ENCODE data around the gene RERE.

Gene RERE

GRCh38 chr1:8681911-8682310 is 135.5 kb downstream of the RERE start:
- no peaks in the 10 kb centered on the region for H3K9me3 ChIP-seq (ENCODE audit: control insufficient read depth, insufficient read depth, low read length)
- H3K9me2 ChIP-seq (replicated peaks; ENCODE audit: control insufficient read depth, low read length), result no peaks in the 10 kb centered on the region
- TF ChIP-seq, protein P1, sequence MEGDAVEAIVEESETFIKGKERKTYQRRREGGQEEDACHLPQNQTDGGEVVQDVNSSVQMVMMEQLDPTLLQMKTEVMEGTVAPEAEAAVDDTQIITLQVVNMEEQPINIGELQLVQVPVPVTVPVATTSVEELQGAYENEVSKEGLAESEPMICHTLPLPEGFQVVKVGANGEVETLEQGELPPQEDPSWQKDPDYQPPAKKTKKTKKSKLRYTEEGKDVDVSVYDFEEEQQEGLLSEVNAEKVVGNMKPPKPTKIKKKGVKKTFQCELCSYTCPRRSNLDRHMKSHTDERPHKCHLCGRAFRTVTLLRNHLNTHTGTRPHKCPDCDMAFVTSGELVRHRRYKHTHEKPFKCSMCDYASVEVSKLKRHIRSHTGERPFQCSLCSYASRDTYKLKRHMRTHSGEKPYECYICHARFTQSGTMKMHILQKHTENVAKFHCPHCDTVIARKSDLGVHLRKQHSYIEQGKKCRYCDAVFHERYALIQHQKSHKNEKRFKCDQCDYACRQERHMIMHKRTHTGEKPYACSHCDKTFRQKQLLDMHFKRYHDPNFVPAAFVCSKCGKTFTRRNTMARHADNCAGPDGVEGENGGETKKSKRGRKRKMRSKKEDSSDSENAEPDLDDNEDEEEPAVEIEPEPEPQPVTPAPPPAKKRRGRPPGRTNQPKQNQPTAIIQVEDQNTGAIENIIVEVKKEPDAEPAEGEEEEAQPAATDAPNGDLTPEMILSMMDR (IDR thresholded peaks at IDR 0.05; ENCODE audit: low read depth, low read length, poor library complexity, severe bottlenecking), result no peak
- no peak for TF ChIP-seq EZH2phosphoT487 (IDR thresholded peaks at IDR 0.05; ENCODE audit: borderline replicate concordance, low read length)
- H3K36me3 ChIP-seq (ENCODE audit: control insufficient read depth, low read length), result no peaks in the 10 kb centered on the region
- no peak overlapping the region for H3K4me2 ChIP-seq (ENCODE audit: low read length)
- no peaks in the 10 kb centered on the region for H4K20me1 ChIP-seq (ENCODE audit: control insufficient read depth, insufficient read depth, low read depth, low read length)
- no peak overlapping the region for H3K27ac ChIP-seq (ENCODE audit: low read depth, low read length)
- H3K4me3 ChIP-seq (ENCODE audit: low read length), result no peak overlapping the region
- peaks cover 80% of the 10 kb centered on the region for H3K79me2 ChIP-seq (ENCODE audit: control insufficient read depth, low read length)
- no peaks in the 10 kb centered on the region for H3K27me3 ChIP-seq (ENCODE audit: control insufficient read depth, low read length)
- H3F3A ChIP-seq (ENCODE audit: control insufficient read depth, insufficient read depth), result no peaks in the 10 kb centered on the region
- peaks cover under 1% of the 10 kb centered on the region; the same call in 1 of the 2 replicates for H3K4me1 ChIP-seq (ENCODE audit: control insufficient read depth, low read length)

GRCh38 chr1:8680664-8681650 is 136.5 kb downstream of the RERE start:
- H3K27ac ChIP-seq (ENCODE audit: low read depth, low read length), result no peak overlapping the region

DNA sequence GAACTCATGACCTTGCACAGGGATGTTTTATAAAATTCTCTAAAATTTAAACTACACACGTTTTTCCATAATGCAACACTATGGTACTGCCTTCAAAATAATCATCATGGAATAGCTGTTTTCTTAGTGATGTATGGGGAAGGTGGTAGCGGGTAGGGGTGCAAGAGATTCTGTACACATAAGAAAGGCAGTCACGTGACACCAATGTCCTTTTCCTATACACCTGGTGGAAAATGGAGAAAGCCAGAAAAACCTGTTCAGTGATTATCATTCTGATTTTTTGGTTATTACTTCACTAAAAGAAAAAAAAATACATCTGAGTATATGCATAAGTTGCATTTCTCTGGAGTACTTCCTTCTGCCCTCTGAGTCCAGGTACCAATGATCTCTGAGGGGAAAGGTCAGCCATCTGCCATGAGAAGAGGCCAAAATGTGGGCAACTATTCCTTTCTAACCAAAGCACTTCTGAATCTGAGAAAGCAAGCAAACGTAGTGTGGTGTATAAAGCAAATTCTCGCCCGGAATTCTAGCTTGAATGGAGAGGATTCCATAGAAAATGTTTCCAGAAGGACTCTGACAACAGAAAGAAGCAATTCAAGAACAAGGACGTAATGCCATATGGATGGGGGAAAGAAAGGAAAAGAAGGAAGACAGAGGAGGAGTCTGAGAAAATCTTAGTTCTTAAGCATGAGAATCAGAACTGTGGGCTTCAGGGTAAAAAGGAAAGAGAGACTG is 137.3 kb downstream of the RERE start:
- no peak overlapping the region for H3K4me3 ChIP-seq (ENCODE audit: low read length)
- peaks cover 4% of the 10 kb centered on the region; the same call in 1 of the 2 replicates for H4K20me1 ChIP-seq (ENCODE audit: control insufficient read depth, insufficient read depth, low read depth, low read length)
- H3F3A ChIP-seq (ENCODE audit: control insufficient read depth, insufficient read depth), result no peaks in the 10 kb centered on the region
- H3K27ac ChIP-seq (ENCODE audit: low read depth, low read length), result no peak overlapping the region
- no peaks in the 10 kb centered on the region for H3K9me3 ChIP-seq (ENCODE audit: control insufficient read depth, insufficient read depth, low read length)
- no peaks in the 10 kb centered on the region for H3K27me3 ChIP-seq (ENCODE audit: control insufficient read depth, low read length)
- H3K79me2 ChIP-seq (ENCODE audit: control insufficient read depth, low read length), result peaks cover 84% of the 10 kb centered on the region
- no peak overlapping the region for H3K4me2 ChIP-seq (ENCODE audit: low read length)
- TF ChIP-seq EZH2phosphoT487 (IDR thresholded peaks at IDR 0.05; ENCODE audit: borderline replicate concordance, low read length), result no peak
- TF ChIP-seq, protein P1 (IDR thresholded peaks at IDR 0.05; ENCODE audit: low read depth, low read length, poor library complexity, severe bottlenecking), result no peak
- peaks cover 6% of the 10 kb centered on the region for H3K4me1 ChIP-seq (ENCODE audit: control insufficient read depth, low read length)
- H3K36me3 ChIP-seq (ENCODE audit: control insufficient read depth, low read length), result no peaks in the 10 kb centered on the region
- H3K9me2 ChIP-seq (replicated peaks; ENCODE audit: control insufficient read depth, low read length), result no peaks in the 10 kb centered on the region

More at GRCh38 chr1:8680664-8681650, 136.5 kb downstream of the RERE start:
- peaks cover 82% of the 10 kb centered on the region for H3K79me2 ChIP-seq (ENCODE audit: control insufficient read depth, low read length)
- no peaks in the 10 kb centered on the region for H3K36me3 ChIP-seq (ENCODE audit: control insufficient read depth, low read length)
- no peaks in the 10 kb centered on the region for H3F3A ChIP-seq (ENCODE audit: control insufficient read depth, insufficient read depth)
- TF ChIP-seq EZH2phosphoT487 (IDR thresholded peaks at IDR 0.05; ENCODE audit: borderline replicate concordance, low read length), result no peak
- TF ChIP-seq, protein P1 (IDR thresholded peaks at IDR 0.05; ENCODE audit: low read depth, low read length, poor library complexity, severe bottlenecking), result no peak
- no peaks in the 10 kb centered on the region for H3K9me2 ChIP-seq (replicated peaks; ENCODE audit: control insufficient read depth, low read length)
- no peaks in the 10 kb centered on the region for H3K9me3 ChIP-seq (ENCODE audit: control insufficient read depth, insufficient read depth, low read length)
- H3K4me2 ChIP-seq (ENCODE audit: low read length), result no peak overlapping the region
- H4K20me1 ChIP-seq (ENCODE audit: control insufficient read depth, insufficient read depth, low read depth, low read length), result peaks cover 2% of the 10 kb centered on the region; the same call in 1 of the 2 replicates
- no peaks in the 10 kb centered on the region for H3K4me1 ChIP-seq (ENCODE audit: control insufficient read depth, low read length)
- H3K27me3 ChIP-seq (ENCODE audit: control insufficient read depth, low read length), result no peaks in the 10 kb centered on the region
- H3K4me3 ChIP-seq (ENCODE audit: low read length), result no peak overlapping the region
